Liver (tissue), 9 donors: Measurements from ENCODE around the gene C10orf143. TPM values are rescaled to one million over a fixed set of nuclear protein-coding genes. Genes with fewer than 3 reads are reported as not detected.

ENCODE experiments used
- DNase-seq: peaks from one replicate; pipeline ENCODE4 v3.0.0-alpha.2; 2017; ENCODE audit warnings: low spot score
- H3K27ac ChIP-seq, 2 donors: one replicate each; pipeline ENCODE4 v1.7.0; 2013; ENCODE audit warnings: inconsistent platforms in 2 of 2, low read length in 2 of 2, control low read depth in 1 of 2, low read depth in 1 of 2, mild to moderate bottlenecking in 1 of 2
- H3K27me3 ChIP-seq, 4 donors: one replicate each; pipeline versions ENCODE4 v1.6.1 to v1.7.0; 2013; ENCODE audit warnings: low read length in 3 of 4, inconsistent platforms in 1 of 4, mild to moderate bottlenecking in 1 of 4, moderate library complexity in 1 of 4; ENCODE audit not compliant: control insufficient read depth in 4 of 4, insufficient read depth in 4 of 4
- H3K36me3 ChIP-seq, 4 donors: one replicate each; pipeline versions ENCODE4 v1.6.1 to v1.7.0; 2013; ENCODE audit warnings: low read length in 3 of 4, mild to moderate bottlenecking in 3 of 4, low read depth in 1 of 4, moderate library complexity in 1 of 4; ENCODE audit not compliant: control insufficient read depth in 4 of 4, insufficient read depth in 3 of 4
- H3K4me1 ChIP-seq, 4 donors: one replicate each; pipeline versions ENCODE4 v1.6.1 to v1.7.0; 2013; ENCODE audit warnings: low read length in 3 of 4, mild to moderate bottlenecking in 3 of 4, moderate library complexity in 1 of 4; ENCODE audit not compliant: control insufficient read depth in 4 of 4, insufficient read depth in 4 of 4
- H3K4me3 ChIP-seq, 3 donors: one replicate each; pipeline versions ENCODE4 v1.6.1 to v1.7.0; 2013; ENCODE audit warnings: low read length in 3 of 3, control low read depth in 1 of 3, low read depth in 1 of 3, mild to moderate bottlenecking in 1 of 3
- H3K9ac ChIP-seq, 2 donors: one replicate each; pipeline ENCODE4 v1.7.0; 2013; ENCODE audit warnings: low read length in 2 of 2, mild to moderate bottlenecking in 2 of 2, moderate library complexity in 2 of 2, control low read depth in 1 of 2, low read depth in 1 of 2
- H3K9me3 ChIP-seq, 4 donors: one replicate each; pipeline versions ENCODE4 v1.6.1 to v1.7.0; 2013; ENCODE audit warnings: low read length in 3 of 4; ENCODE audit not compliant: control insufficient read depth in 4 of 4
- CTCF ChIP-seq: fragments of 150-350 bp; IDR thresholded peaks from 2 replicates; pipeline ENCODE4 v1.5.1; 2017; ENCODE audit warnings: improper control_type of control experiment, low read depth, low read length; ENCODE audit not compliant: missing input control
- EGR1 ChIP-seq, 2 donors: IDR thresholded peaks; 2 replicates each; pipeline ENCODE4 v1.6.1; 2016 to 2018; ENCODE audit warnings: antibody characterized with exemption in 2 of 2, low read depth in 2 of 2
- FOXA1 ChIP-seq: IDR thresholded peaks from 2 replicates; pipeline ENCODE4 v1.6.1; 2016; ENCODE audit warnings: antibody characterized with exemption
- FOXA2 ChIP-seq: IDR thresholded peaks from 2 replicates; pipeline ENCODE4 v1.6.1; 2016; ENCODE audit warnings: antibody characterized with exemption
- GABPA ChIP-seq, 2 donors: IDR thresholded peaks in 1 of 2; conservative IDR thresholded peaks in 1 of 2; 2 replicates each; pipeline ENCODE4 v1.6.1; 2016; ENCODE audit warnings: antibody characterized with exemption in 2 of 2, mild to moderate bottlenecking in 1 of 2, moderate library complexity in 1 of 2
- HNF4A ChIP-seq, 2 donors: conservative IDR thresholded peaks; 2 replicates each; pipeline ENCODE4 v1.6.1; 2016; ENCODE audit warnings: antibody characterized with exemption in 2 of 2, mild to moderate bottlenecking in 2 of 2
- HNF4G ChIP-seq: IDR thresholded peaks from 2 replicates; pipeline ENCODE4 v1.6.1; 2016; ENCODE audit warnings: antibody characterized with exemption
- JUND ChIP-seq, 2 donors: IDR thresholded peaks; 2 replicates each; pipeline ENCODE4 v1.6.1; 2016; ENCODE audit warnings: antibody characterized with exemption in 2 of 2
- NR2F2 ChIP-seq: IDR thresholded peaks from 2 replicates; pipeline ENCODE4 v1.6.1; 2016; ENCODE audit warnings: antibody characterized with exemption
- RAD21 ChIP-seq, 2 donors: IDR thresholded peaks; 2 replicates each; pipeline ENCODE4 v1.6.1; 2016; ENCODE audit warnings: antibody characterized with exemption in 2 of 2, mild to moderate bottlenecking in 2 of 2
- REST ChIP-seq: IDR thresholded peaks from 2 replicates; pipeline ENCODE4 v1.6.1; 2016; ENCODE audit warnings: antibody characterized with exemption, mild to moderate bottlenecking
- RXRA ChIP-seq, 2 donors: IDR thresholded peaks; 2 replicates each; pipeline ENCODE4 v1.6.1; 2017 to 2018; ENCODE audit warnings: antibody characterized with exemption in 2 of 2, mild to moderate bottlenecking in 1 of 2
- SP1 ChIP-seq: IDR thresholded peaks from 2 replicates; pipeline ENCODE4 v1.6.1; 2018; ENCODE audit warnings: antibody characterized with exemption, mild to moderate bottlenecking
- TAF1 ChIP-seq: conservative IDR thresholded peaks from 2 replicates; pipeline ENCODE4 v1.6.1; 2016; ENCODE audit warnings: antibody characterized with exemption, mild to moderate bottlenecking
- YY1 ChIP-seq: IDR thresholded peaks from 2 replicates; pipeline ENCODE4 v1.6.1; 2016; ENCODE audit warnings: antibody characterized with exemption, mild to moderate bottlenecking
- ZBTB33 ChIP-seq: IDR thresholded peaks from 2 replicates; pipeline ENCODE4 v1.6.1; 2016; ENCODE audit warnings: antibody characterized with exemption
- WGBS: extraction: QIAGEN DNeasy Blood & Tissue Kit; methylation state at CpG from one replicate; pipeline ENCODE4 v1.1.7; 2013; 5-methylcytosine and 5-hydroxymethylcytosine counted together
- polyA plus RNA-seq, 2 donors: library from polyadenylated mRNA; stranded (reverse) in 1 of 2; unstranded in 1 of 2; fragments of 200-250 nt in 1 of 2; fragments of >200 nt in 1 of 2; fragmentation: Nextera tagmentation in 1 of 2; extraction: Ambion mirVana in 1 of 2; gene quantifications; one replicate each; pipeline versions ENCODE4 v1.2.1 to v1.2.3, GENCODE V29; 2013 to 2015
- total RNA-seq, 2 donors: library from RNA; depleted of rRNA; stranded (reverse); fragments of >200 nt; gene quantifications; one replicate each; pipeline ENCODE4 v1.2.3, GENCODE V29; 2014
- TF ChIP-seq, protein P1 (sequence below): IDR thresholded peaks from 2 replicates; pipeline ENCODE4 v1.6.1; 2016; ENCODE audit warnings: antibody characterized with exemption
- TF ChIP-seq, protein P2 (sequence below): IDR thresholded peaks from 2 replicates; pipeline ENCODE4 v1.6.1; 2016; ENCODE audit warnings: antibody characterized with exemption
- donor health status: healthy.
- donor health status: healthy.
- donor health status: healthy.
- donor health status: healthy.
- donor health status: healthy.

Gene C10orf143
- total and polyA plus RNA-seq, 4 donors, result 0.14 to 2.7 (median 1.2) TPM

GRCh38 chr10:130021383-130021950 lies 89.2 kb downstream of the C10orf143 start:
- Histone ChIP-seq H3K9ac (no peak overlapping the region), H3K4me1 (no peaks in the 10 kb centered on the region), H3K36me3 (no peaks in the 10 kb centered on the region), H3K4me3 (no peak overlapping the region), H3K27ac (no peak overlapping the region), H3K9me3 (no peaks in the 10 kb centered on the region), H3K27me3 (no peaks in the 10 kb centered on the region)
- WGBS, result 75% methylated on average over 12 of the region's 12 CpGs
- no peak for DNase-seq
- TF ChIP-seq, protein P1, sequence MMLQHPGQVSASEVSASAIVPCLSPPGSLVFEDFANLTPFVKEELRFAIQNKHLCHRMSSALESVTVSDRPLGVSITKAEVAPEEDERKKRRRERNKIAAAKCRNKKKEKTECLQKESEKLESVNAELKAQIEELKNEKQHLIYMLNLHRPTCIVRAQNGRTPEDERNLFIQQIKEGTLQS, result no peak
- TF ChIP-seq ZBTB33, result no peak
- TF ChIP-seq FOXA2, result no peak
- no peak for TF ChIP-seq SP1
- no peak for TF ChIP-seq HNF4A (conservative IDR thresholded peaks at IDR 0.05)
- no peak for TF ChIP-seq JUND (IDR thresholded peaks at IDR 0.05)
- no peak for TF ChIP-seq HNF4G
- no peak for TF ChIP-seq RXRA (IDR thresholded peaks at IDR 0.05)
- TF ChIP-seq FOXA1, result no peak
- TF ChIP-seq REST, result no peak
- TF ChIP-seq, protein P2, sequence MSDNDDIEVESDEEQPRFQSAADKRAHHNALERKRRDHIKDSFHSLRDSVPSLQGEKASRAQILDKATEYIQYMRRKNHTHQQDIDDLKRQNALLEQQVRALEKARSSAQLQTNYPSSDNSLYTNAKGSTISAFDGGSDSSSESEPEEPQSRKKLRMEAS, result no peak
- TF ChIP-seq GABPA (IDR thresholded peaks at IDR 0.05 in 1 of 2, conservative IDR thresholded peaks at IDR 0.05 in 1 of 2), result no peak
- TF ChIP-seq CTCF, result no peak
- no peak for TF ChIP-seq NR2F2
- TF ChIP-seq RAD21 (IDR thresholded peaks at IDR 0.05), result no peak
- no peak for TF ChIP-seq TAF1
- no peak for TF ChIP-seq YY1
- no peak for TF ChIP-seq EGR1 (IDR thresholded peaks at IDR 0.05; ENCODE audit: low read depth in 2 of 2)
